ENCODE data around the gene PLA2G4B.

DNA sequence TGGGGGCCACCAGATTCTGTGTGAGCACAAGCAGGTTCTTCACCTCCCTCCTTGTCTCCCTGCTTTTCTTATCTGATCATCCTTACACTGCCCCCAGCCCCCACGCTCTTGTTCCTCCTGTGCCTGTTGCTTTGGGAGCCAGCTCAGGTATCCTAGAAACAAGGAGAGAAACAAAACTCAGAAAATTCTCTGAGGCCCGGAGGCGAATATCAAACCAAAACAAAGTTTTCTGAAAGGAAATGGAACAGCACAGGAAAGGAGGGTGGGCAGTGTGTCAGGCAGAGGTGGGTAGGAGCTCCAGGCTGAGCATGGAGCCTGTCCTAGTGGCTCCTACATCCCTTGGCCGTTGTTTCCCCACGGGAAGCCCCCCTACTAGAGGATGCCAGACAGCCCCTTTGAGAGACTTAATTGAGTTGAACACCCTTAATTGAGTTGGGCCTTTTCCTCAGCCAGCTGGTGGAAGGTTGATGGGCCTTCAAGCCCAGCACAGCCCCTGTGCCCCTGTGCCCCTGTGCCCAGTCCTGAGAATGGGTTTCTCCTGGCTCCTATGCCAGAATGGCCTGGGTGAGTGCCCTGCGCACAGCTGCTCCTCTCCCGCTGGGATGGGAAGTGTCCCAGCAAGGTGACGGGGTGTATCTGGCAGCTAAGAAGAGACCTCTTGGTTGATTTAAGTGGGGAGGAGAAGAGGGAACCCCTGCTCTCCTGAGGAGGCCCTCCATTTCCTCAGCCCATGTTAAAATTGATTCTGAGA lies 33.6 kb upstream of the PLA2G4B start:
- TF ChIP-seq, protein P1, sequence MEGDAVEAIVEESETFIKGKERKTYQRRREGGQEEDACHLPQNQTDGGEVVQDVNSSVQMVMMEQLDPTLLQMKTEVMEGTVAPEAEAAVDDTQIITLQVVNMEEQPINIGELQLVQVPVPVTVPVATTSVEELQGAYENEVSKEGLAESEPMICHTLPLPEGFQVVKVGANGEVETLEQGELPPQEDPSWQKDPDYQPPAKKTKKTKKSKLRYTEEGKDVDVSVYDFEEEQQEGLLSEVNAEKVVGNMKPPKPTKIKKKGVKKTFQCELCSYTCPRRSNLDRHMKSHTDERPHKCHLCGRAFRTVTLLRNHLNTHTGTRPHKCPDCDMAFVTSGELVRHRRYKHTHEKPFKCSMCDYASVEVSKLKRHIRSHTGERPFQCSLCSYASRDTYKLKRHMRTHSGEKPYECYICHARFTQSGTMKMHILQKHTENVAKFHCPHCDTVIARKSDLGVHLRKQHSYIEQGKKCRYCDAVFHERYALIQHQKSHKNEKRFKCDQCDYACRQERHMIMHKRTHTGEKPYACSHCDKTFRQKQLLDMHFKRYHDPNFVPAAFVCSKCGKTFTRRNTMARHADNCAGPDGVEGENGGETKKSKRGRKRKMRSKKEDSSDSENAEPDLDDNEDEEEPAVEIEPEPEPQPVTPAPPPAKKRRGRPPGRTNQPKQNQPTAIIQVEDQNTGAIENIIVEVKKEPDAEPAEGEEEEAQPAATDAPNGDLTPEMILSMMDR (IDR thresholded peaks at IDR 0.05) = no peak
- no peak for TF ChIP-seq POLR2A (IDR thresholded peaks at IDR 0.05)
